HG02798 (cell line): ENCODE data around the gene KRTAP1-1.
"Not testable (repeated sequence)": the region's sequence is repeated elsewhere in the genome, so short reads cannot be mapped to it uniquely, and the experiment has no call there.

Experiments
- ATAC-seq: cut with Tn5 transposase; IDR thresholded peaks from one replicate; pipeline ENCODE4 v1.9.1; 2021; ENCODE audit warnings: mild to moderate bottlenecking; ENCODE audit not compliant: unreplicated experiment, poor library complexity

Gene KRTAP1-1

DNA sequence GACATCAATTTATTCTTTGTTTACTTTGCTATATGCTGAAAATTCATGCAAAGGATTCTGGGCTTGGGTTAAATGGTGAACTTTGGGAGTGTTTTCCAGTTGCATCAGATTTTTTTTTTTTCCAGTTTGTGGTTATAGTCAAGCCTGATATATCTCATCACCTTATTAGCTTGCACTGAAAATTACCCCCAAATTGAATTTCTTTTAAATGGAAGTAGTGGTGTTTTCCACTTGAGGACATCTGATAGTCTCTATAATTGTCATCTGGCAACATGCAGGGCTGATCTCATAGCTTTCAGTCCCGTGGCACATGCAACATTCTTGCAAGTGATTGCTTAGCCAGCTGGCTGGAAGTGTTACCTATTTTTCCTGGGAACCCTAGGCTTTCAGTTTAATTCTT lies 27.6 kb downstream of the KRTAP1-1 start:
- ATAC-seq: no peak

- ATAC-seq: no peak
These were observed 28.1 kb downstream of the KRTAP1-1 start for GRCh38 chr17:41013181-41013580.

GRCh38 chr17:41012326-41013120 lies 28.7 kb downstream of the KRTAP1-1 start:
- ATAC-seq: no peak

DNA sequence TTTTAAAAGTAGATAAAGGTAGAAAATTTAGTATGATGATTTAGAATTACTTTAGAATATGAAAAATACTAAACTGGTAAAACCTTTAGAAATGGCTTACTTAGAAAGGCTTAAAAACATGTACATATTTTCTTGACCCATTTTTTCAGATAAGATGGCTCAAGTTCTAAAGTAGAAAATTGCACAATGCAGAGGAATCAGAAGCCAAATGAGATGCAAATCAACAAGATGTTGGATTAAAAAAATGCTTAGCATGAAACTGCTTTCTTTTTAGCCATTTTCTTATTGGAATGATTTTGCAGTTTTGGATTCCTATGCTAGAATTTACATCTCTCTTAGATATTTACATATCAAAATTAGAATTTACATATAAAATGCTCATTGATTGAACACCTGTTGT lies 30.8 kb downstream of the KRTAP1-1 start:
- no peak for ATAC-seq

- ATAC-seq: no peak
These were observed 31.3 kb downstream of the KRTAP1-1 start for GRCh38 chr17:41009936-41010335.

GRCh38 chr17:41009301-41009760 lies 31.9 kb downstream of the KRTAP1-1 start:
- ATAC-seq: no peak

DNA sequence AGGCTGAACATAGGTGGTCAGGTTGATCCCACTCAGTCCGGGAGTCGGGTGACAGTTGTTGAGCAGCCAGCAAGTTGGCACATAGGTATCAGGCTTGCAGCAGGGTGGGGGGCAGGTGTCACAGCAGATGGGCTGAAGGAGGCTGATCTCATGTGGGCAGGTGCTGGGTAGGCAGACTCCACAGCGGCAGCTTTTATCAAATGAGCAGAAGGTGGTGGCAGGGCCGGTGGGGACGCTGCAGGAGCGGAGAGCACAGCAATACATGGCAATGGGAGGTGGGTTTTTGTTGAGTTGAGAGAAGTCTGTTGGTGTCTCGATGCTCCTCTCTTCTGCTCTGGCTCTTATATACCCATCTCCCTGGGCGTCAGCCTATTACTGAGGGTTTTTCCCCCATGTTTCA lies 32.4 kb downstream of the KRTAP1-1 start, which contains the start of gene KRTAP3-1:
TSS of gene KRTAP3-1 (minus strand) at position 318 of the 400 bp plus-strand sequence. CDS start at position 264, 54 bp downstream.
- ATAC-seq: no peak

GRCh38 chr17:41004397-41004796 lies 36.9 kb downstream of the KRTAP1-1 start:
- no peak for ATAC-seq

DNA sequence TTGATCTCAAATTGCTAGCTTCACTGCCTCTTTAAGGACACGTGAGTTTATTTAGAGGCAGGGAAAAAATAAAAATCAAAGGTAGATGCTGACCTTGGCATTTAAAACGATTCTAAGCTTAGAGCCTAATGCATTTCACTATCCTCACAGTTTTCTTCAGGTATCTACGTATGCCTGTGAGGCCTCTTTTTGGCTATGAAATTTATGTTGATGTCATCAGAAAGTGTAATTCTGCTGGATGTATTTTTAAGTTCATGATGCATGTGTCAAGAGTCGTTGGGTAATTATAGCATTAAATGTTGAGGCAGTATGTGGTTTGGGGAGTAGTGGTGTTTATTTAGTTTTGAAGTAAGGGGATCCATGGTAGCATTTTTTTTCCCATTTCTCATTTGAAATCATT lies 37.3 kb downstream of the KRTAP1-1 start:
- ATAC-seq: no peak

DNA sequence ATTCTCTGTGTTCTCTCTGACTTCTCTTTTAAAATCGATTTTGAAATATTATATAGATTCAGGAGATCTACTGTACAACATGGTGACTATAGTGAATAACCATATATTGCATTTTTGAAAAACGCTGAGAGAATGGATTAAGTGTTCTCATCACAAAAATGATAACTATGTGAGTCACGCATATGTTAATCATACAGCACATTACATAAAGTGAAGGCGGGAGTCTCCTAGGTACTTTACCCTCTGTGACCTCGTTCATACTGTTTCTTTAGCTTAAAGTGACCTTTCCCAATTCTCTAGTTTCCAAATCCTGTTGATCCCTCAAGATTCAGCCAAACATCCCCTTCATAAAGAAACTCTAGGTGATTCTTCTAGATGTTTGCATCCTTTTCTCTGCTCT lies 38.4 kb downstream of the KRTAP1-1 start:
- no peak for ATAC-seq

DNA sequence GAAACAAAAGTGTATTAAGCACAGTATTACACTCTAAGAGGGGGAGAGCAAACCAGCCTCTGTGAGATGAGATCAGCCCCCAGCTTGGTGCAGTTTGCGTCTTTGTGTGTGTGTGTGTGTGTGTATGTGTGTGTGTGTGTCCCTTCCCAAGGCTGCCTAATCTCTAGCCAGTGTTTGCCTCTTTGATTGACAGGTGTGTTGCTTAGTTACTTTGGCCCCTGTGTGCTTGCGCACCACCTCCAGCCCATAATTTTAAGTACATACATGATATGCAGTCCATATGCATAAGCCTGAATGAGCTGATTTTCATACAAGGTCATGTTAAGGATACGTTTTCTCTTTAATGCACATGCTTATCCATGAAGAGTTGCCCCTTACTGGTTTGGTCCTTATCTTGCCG lies 39.5 kb downstream of the KRTAP1-1 start:
- no peak for ATAC-seq

GRCh38 chr17:40999563-40999962 lies 41.7 kb downstream of the KRTAP1-1 start, which contains the start of gene KRTAP3-2:
TSS of gene KRTAP3-2 (minus strand) at chr17:40999906. CDS start at chr17:40999853, 53 bp downstream.
- not testable (repeated sequence) for ATAC-seq

- no peak for ATAC-seq
These were observed 43.9 kb downstream of the KRTAP1-1 start for GRCh38 chr17:40997361-40997760.

- ATAC-seq: no peak
These were observed 44.4 kb downstream of the KRTAP1-1 start for GRCh38 chr17:40996829-40997228.

DNA sequence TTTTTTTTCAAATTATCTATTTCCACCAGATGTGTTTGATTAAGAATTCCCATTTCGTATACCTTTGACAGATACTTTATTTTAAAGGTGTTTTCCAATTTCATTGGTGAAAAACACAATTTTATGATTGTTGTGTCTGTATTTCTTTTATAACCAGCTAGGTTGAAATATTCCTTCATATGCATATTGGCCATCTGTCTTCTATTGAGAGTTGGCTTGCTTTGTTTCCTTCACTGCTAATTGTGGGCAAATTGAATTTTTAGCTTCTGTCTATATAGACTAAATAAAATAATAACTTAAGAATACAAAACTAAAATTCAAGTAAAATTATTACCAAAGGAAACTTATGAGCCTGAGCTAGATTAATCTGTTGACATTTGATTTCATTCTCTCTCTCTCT lies 46.1 kb downstream of the KRTAP1-1 start:
- no peak for ATAC-seq

- no peak for ATAC-seq
These were observed 47.4 kb downstream of the KRTAP1-1 start, which contains the start of gene KRTAP3-3 for GRCh38 chr17:40993839-40994238. TSS of gene KRTAP3-3 (minus strand) at chr17:40994164. CDS start at chr17:40994097, 67 bp downstream.

GRCh38 chr17:40993084-40993483 lies 48.2 kb downstream of the KRTAP1-1 start:
- ATAC-seq: no peak

GRCh38 chr17:40992666-40993065 lies 48.6 kb downstream of the KRTAP1-1 start:
- no peak for ATAC-seq
